Measurements from ENCODE around the gene SMIM21. TPM values are rescaled to one million over a fixed set of nuclear protein-coding genes. Genes with fewer than 3 reads are reported as not detected.

Gene SMIM21
- total RNA-seq, 1 donor from 2014 or later, result not detected

GRCh38 chr18:75456199-75456631 lies 28.7 kb upstream of the SMIM21 start:
- Mint-ChIP-seq H3K27ac (peak overlapping the region; percentile 81), H3K4me3 (peak overlapping the region; percentile 85), H3K36me3 (peaks cover 18% of the 10 kb centered on the region), H3K4me1 (ENCODE audit: unreplicated experiment) (peaks cover 24% of the 10 kb centered on the region), H3K27me3 (peaks cover 32% of the 10 kb centered on the region), H3K9me3 (peaks cover 15% of the 10 kb centered on the region)
- DNase-seq (ENCODE audit: extremely low spot score, unreplicated experiment), result no peak
- TF ChIP-seq CTCF (conservative IDR thresholded peaks at IDR 0.05), result no peak

GRCh38 chr18:75455249-75456198 lies 28.0 kb upstream of the SMIM21 start:
- peaks cover 32% of the 10 kb centered on the region for H3K27me3 Mint-ChIP-seq
- peak overlapping the region; percentile 84 for H3K27ac Mint-ChIP-seq
- peaks cover 15% of the 10 kb centered on the region for H3K36me3 Mint-ChIP-seq
- no peak for TF ChIP-seq CTCF (conservative IDR thresholded peaks at IDR 0.05)
- peaks cover 15% of the 10 kb centered on the region for H3K9me3 Mint-ChIP-seq
- DNase-seq (ENCODE audit: extremely low spot score, unreplicated experiment), result peak; percentile 81
- H3K4me3 Mint-ChIP-seq, result peak overlapping the region; percentile 89
- peaks cover 24% of the 10 kb centered on the region for H3K4me1 Mint-ChIP-seq (ENCODE audit: unreplicated experiment)

GRCh38 chr18:75454022-75454795 lies 26.7 kb upstream of the SMIM21 start:
- Mint-ChIP-seq H3K4me1 (ENCODE audit: unreplicated experiment) (peaks cover 24% of the 10 kb centered on the region), H3K27me3 (peaks cover 26% of the 10 kb centered on the region), H3K36me3 (peaks cover 9% of the 10 kb centered on the region), H3K4me3 (peak overlapping the region; percentile 89), H3K27ac (peak overlapping the region; percentile 84), H3K9me3 (peaks cover 10% of the 10 kb centered on the region)
- no peak for TF ChIP-seq CTCF (conservative IDR thresholded peaks at IDR 0.05)
- DNase-seq (ENCODE audit: extremely low spot score, unreplicated experiment), result no peak

GRCh38 chr18:75450906-75451305 lies 23.4 kb upstream of the SMIM21 start:
- peaks cover 10% of the 10 kb centered on the region for H3K27me3 Mint-ChIP-seq
- DNase-seq (ENCODE audit: extremely low spot score, unreplicated experiment), result no peak
- H3K9me3 Mint-ChIP-seq, result no peaks in the 10 kb centered on the region
- no peak overlapping the region for H3K27ac Mint-ChIP-seq
- TF ChIP-seq CTCF (conservative IDR thresholded peaks at IDR 0.05), result no peak
- no peak overlapping the region for H3K4me3 Mint-ChIP-seq
- no peaks in the 10 kb centered on the region for H3K36me3 Mint-ChIP-seq
- peaks cover 14% of the 10 kb centered on the region for H3K4me1 Mint-ChIP-seq (ENCODE audit: unreplicated experiment)

- no peaks in the 10 kb centered on the region for H3K9me3 Mint-ChIP-seq
- peaks cover 12% of the 10 kb centered on the region for H3K27me3 Mint-ChIP-seq
- no peak for TF ChIP-seq CTCF (conservative IDR thresholded peaks at IDR 0.05)
- no peak overlapping the region for H3K4me3 Mint-ChIP-seq
- no peaks in the 10 kb centered on the region for H3K36me3 Mint-ChIP-seq
- DNase-seq (ENCODE audit: extremely low spot score, unreplicated experiment), result no peak
- peaks cover 9% of the 10 kb centered on the region for H3K4me1 Mint-ChIP-seq (ENCODE audit: unreplicated experiment)
- no peak overlapping the region for H3K27ac Mint-ChIP-seq
Observed at GRCh38 chr18:75441896-75442295, 14.4 kb upstream of the SMIM21 start.
